ENCODE data around the gene ITCH. TPM values are rescaled to one million over a fixed set of nuclear protein-coding genes. Genes with fewer than 3 reads are reported as not detected.

Gene ITCH
- total RNA-seq, 1 experiment from 2014 or later, result 67.4 TPM

DNA sequence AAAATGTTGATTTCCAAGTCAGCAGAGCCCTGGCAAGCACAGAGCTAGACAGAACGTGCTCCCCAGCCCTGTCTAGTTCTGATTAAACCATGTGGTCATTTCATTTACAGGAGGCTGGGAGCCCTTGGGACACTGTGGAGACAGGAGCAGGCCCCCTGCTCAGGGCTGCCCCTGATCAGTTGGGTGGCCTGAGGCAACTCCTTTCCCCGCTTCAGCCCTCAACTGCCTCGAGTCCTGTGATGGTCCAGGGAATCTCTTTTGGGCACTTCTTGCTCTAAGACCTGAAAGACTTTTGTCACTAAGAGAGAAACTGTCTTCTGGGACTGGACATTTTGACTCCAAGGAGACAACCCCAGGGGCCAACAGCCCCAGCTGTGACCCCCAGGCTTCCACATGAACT, 166.7 kb downstream of the ITCH start:
- no peak for DNase-seq (ENCODE audit: low read depth)

GRCh38 chr20:34530342-34530741, 167.3 kb downstream of the ITCH start:
- DNase-seq (ENCODE audit: low read depth), result no peak

- no peak for DNase-seq (ENCODE audit: low read depth)
Observed at GRCh38 chr20:34531608-34532265, 168.7 kb downstream of the ITCH start.

- no peak for DNase-seq (ENCODE audit: low read depth)
Observed at GRCh38 chr20:34532320-34532719, 169.2 kb downstream of the ITCH start.

GRCh38 chr20:34532756-34533155, 169.7 kb downstream of the ITCH start:
- no peak for DNase-seq (ENCODE audit: low read depth)

GRCh38 chr20:34534391-34535165, 171.5 kb downstream of the ITCH start:
- DNase-seq (ENCODE audit: low read depth), result no peak

DNA sequence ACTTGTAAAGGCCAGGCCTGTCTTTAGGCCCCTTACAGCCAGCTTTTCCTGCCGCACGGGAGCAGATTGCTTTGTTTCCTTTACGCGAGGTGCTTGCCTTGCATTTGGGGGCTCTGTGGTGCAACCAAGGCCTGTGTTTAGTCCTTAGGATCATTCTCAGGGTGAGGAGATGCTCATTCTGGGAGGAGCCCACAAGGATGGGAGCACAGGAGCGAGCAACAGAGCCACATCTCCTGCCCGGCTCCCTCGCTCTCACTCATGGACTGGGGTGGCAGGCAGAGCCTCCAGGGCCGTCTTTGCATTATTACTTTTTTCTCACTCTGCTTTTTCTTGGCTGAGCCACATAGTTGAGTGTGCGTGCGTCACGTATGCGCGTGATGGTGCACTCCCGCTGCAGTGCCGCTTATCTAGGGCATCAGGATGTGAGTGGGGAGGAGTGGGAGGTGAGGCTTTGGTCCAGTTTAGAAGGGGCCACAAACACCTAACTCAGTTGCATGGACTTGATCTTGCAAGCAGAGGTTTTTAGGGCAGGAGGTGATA, 172.3 kb downstream of the ITCH start:
- DNase-seq (ENCODE audit: low read depth), result no peak

DNA sequence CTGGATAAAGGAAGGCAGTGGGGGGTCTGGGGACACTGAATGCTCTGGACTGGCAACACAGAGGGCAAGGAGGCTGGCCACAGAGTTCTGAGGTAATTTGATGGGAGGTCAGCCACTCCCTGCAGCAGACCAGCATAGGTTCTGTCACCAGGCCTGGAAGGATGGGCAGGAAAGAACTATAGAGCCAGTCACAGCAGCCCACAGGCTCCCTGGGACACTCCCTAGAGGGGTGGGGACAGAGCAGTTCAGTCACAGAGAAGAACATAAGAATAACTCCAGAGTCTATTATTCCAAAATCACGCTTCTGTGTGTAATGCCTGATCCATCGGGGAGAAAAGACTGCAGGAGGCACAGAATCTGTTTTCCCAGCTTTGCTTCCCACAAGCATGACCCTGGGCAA, 172.8 kb downstream of the ITCH start:
- DNase-seq (ENCODE audit: low read depth), result no peak

GRCh38 chr20:34536798-34537394, 173.8 kb downstream of the ITCH start:
- no peak for DNase-seq (ENCODE audit: low read depth)

- no peak for DNase-seq (ENCODE audit: low read depth)
Observed at GRCh38 chr20:34537651-34538050, 174.6 kb downstream of the ITCH start.

DNA sequence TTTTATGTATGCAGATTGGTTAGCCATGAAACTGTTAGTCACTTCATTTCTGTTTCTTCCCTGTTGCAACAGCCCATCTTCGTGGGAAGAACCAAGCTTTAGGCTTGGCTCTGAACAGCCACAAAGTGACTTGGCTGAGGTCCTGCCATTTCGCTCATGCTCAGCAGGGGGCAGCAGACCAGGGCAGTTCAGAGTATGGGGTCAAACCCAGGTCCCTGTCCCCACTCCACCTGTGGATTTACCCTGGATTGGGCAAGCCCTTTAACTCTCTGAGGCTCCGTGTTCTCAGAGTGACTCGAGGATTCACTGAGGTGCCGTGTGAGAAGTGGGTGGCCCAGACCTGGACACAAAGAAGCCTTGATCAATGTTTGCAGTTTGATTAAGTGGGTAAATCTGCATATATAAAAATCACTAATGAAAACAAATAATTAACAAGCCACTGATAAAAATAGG, 175.6 kb downstream of the ITCH start:
- DNase-seq (ENCODE audit: low read depth), result peak; percentile 44

- no peak for DNase-seq (ENCODE audit: low read depth)
Observed at GRCh38 chr20:34539756-34540155, 176.7 kb downstream of the ITCH start.

GRCh38 chr20:34540596-34541263, 177.7 kb downstream of the ITCH start:
- no peak for DNase-seq (ENCODE audit: low read depth)

- no peak for DNase-seq (ENCODE audit: low read depth)
Observed at GRCh38 chr20:34541264-34541901, 178.3 kb downstream of the ITCH start.

DNA sequence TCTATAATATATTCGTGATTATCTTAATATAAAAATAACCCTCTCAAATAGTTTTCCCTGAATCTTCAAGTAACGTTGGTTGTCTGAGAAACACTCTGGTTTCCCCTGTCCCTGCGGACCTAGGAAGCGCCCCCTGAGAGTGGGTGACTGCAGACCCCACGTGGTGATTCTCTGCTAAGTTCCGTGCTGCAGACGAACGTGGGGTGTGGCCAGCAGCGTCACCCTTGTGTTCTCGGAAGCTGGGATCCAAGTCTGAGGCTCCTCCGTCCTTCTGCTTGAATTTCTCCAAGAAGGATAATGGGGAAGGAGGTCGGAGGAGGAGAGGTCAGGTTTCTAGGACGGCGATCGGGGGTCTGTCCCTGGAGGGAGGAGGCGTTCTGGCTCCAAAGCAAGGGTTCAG, 178.8 kb downstream of the ITCH start:
- DNase-seq (ENCODE audit: low read depth), result no peak

GRCh38 chr20:34542439-34542838, 179.4 kb downstream of the ITCH start:
- DNase-seq (ENCODE audit: low read depth), result no peak

- DNase-seq (ENCODE audit: low read depth), result no peak
Observed at GRCh38 chr20:34543463-34544056, 180.5 kb downstream of the ITCH start.

- DNase-seq (ENCODE audit: low read depth), result no peak
Observed at GRCh38 chr20:34544109-34544796, 181.2 kb downstream of the ITCH start.

DNA sequence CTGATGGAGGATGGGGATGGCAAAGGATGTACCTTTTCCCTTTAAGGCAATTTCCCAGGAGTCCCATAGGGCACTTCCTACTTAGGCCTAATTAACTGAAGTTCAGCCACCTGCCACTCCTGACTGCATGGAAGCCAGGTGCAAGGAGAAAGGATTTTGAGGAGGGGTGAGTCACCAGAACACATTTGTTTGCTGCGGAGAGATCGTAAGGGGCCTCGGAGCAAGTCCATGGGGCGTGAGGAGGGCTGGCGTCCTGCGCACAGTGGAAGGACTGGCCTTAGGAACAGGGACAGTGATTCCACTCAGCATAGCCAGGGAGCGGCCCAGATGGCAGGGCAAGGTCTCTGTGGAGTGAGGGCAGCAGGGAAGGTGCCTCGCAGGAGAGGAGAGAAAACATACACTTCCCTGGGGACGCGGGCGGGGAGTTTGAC, 183.7 kb downstream of the ITCH start:
- no peak for DNase-seq (ENCODE audit: low read depth)

DNA sequence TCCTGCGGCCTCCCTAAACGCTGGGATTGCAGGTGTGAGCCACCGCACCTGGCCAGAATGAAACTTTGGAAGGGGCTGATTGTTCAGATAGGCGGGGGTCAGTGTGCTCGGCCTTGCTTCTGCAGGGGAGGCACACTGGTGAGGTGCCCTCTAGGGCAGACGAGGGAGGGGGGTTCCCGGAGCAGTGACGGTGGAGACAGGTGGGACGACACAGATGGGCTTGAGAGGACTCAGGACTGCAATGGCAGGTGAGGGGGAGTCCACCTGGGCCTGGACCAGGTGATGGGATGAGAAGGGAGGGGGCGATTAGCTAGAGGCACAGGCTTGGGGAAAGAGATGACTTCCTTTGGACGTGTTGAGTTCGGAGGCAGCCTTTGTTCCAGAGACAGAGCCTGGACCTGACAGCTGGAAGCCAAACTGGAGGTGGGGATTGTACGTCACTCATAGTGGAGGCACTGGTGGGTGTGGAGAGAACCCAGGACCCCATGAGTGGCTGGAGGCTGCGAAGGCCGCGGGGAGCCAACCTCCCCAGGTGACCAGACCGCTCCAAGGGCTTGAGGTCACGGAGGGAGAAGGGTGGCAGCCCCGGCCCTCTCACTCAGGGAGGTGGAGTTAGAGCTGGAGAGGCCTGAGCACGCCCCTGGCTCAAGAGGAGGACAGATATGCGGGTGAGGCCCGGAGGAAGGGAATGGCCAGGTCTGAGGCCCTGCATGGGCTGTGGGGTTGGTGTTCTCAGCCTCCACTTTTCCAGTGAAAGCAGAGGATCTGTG, 185.0 kb downstream of the ITCH start:
- DNase-seq (ENCODE audit: low read depth), result no peak

Data from RPMI7951 (cell line).